K562 (cell line): ENCODE results near the gene GGPS1. TPM values are rescaled to one million over a fixed set of nuclear protein-coding genes. Genes with fewer than 3 reads are reported as not detected.

Experiments
- ATF1 ChIP-seq, 2 experiments: fragments of 450-650 bp in 1 of 2; IDR thresholded peaks; 2 replicates each; pipeline ENCODE4 v1.6.1; 2016; ENCODE audit warnings: missing compliant biosample characterization in 1 of 2, missing genetic modification characterization in 1 of 2
- CHD4 ChIP-seq: fragments of 200-600 bp; sonication (generic); IDR thresholded peaks from 3 replicates; pipeline ENCODE4 v1.6.1; 2012; ENCODE audit warnings: low read depth, mild to moderate bottlenecking, mixed read lengths, low read length, inconsistent platforms; ENCODE audit not compliant: insufficient read depth, insufficient replicate concordance, poor library complexity, severe bottlenecking
- CREM ChIP-seq: IDR thresholded peaks from 2 replicates; pipeline ENCODE4 v1.6.1; 2014; ENCODE audit warnings: antibody characterized with exemption, low read depth
- CXXC5 ChIP-seq: fragments of 250-450 bp; sonication (Bioruptor Pico); IDR thresholded peaks from 2 replicates; pipeline ENCODE4 v1.8.0; 2022; ENCODE audit warnings: inconsistent platforms, mild to moderate bottlenecking, moderate library complexity
- DPF2 ChIP-seq: fragments of 450-650 bp; IDR thresholded peaks from 2 replicates; pipeline ENCODE4 v1.6.1; 2016
- E2F3 ChIP-seq: fragments of 250-450 bp; sonication (Bioruptor Pico); IDR thresholded peaks from 2 replicates; pipeline ENCODE4 v1.4.0; 2020; ENCODE audit warnings: mild to moderate bottlenecking
- ELF1 ChIP-seq: fragments of 200-800 bp; sonication (Bioruptor generic); IDR thresholded peaks from 2 replicates; pipeline ENCODE4 v1.6.1; 2016; ENCODE audit warnings: missing genetic modification characterization, missing compliant biosample characterization
- HDAC3 ChIP-seq: fragments of 450-650 bp; IDR thresholded peaks from 2 replicates; pipeline ENCODE4 v1.6.1; 2018; ENCODE audit warnings: borderline replicate concordance, mild to moderate bottlenecking, moderate library complexity; ENCODE audit not compliant: partially characterized antibody
- HES1 ChIP-seq: fragments of 450-650 bp; IDR thresholded peaks from 2 replicates; pipeline ENCODE4 v1.6.1; 2016; ENCODE audit warnings: low read depth, mild to moderate bottlenecking, moderate library complexity
- MBD2 ChIP-seq: sonication (generic); IDR thresholded peaks from 2 replicates; pipeline ENCODE4 v1.6.1; 2016; ENCODE audit warnings: low read depth, borderline replicate concordance
- MECOM ChIP-seq: fragments of 250-450 bp; sonication (Bioruptor Pico); IDR thresholded peaks from 2 replicates; pipeline ENCODE4 v1.8.0; 2022; ENCODE audit warnings: inconsistent platforms
- MTA2 ChIP-seq: fragments of 450-650 bp; IDR thresholded peaks from 2 replicates; pipeline ENCODE4 v1.6.1; 2016; ENCODE audit warnings: low read depth
- NEUROD1 ChIP-seq: fragments of 150-350 bp; IDR thresholded peaks from 2 replicates; pipeline ENCODE4 v1.6.1; 2014; ENCODE audit warnings: borderline replicate concordance, low read length, low read depth; ENCODE audit not compliant: partially characterized antibody
- PHTF2 ChIP-seq: fragments of 250-450 bp; sonication (Bioruptor Pico); IDR thresholded peaks from 2 replicates; pipeline ENCODE4 v1.5.0; 2021; ENCODE audit warnings: mild to moderate bottlenecking
- PRMT5 ChIP-seq: sonication (generic); formaldehyde crosslinking; IDR thresholded peaks from 2 replicates; pipeline ENCODE4 v1.5.0; 2020; ENCODE audit warnings: missing genetic modification reagents
- PTRF ChIP-seq: fragments of 450-650 bp; IDR thresholded peaks from 2 replicates; pipeline ENCODE4 v1.6.1; 2016; ENCODE audit warnings: mild to moderate bottlenecking, missing genetic modification characterization, missing compliant biosample characterization
- SETDB1 ChIP-seq: IDR thresholded peaks from one replicate; pipeline ENCODE4 v1.6.1; 2012; ENCODE audit warnings: low read length, control low read depth, inconsistent platforms
- SMAD4 ChIP-seq: fragments of 250-450 bp; sonication (Bioruptor Pico); conservative IDR thresholded peaks from 2 replicates; pipeline ENCODE4 v1.8.0; 2021; ENCODE audit warnings: inconsistent platforms, mild to moderate bottlenecking, moderate library complexity
- SP2 ChIP-seq: IDR thresholded peaks from 2 replicates; pipeline ENCODE4 v1.6.1; 2011; ENCODE audit warnings: mild to moderate bottlenecking, low read depth, low read length, moderate library complexity; ENCODE audit not compliant: poor library complexity, severe bottlenecking; ENCODE audit errors: extremely low read depth
- ZBTB49 ChIP-seq: sonication (generic); formaldehyde crosslinking; IDR thresholded peaks from 2 replicates; pipeline ENCODE4 v1.8.0; 2022; ENCODE audit warnings: missing genetic modification reagents, mild to moderate bottlenecking, borderline replicate concordance
- ZNF124 ChIP-seq: sonication (generic); formaldehyde crosslinking; IDR thresholded peaks from 2 replicates; pipeline ENCODE4 v1.8.1; 2022; ENCODE audit warnings: missing genetic modification reagents
- ZNF143 ChIP-seq: sonication (generic); formaldehyde crosslinking; IDR thresholded peaks from 2 replicates; pipeline ENCODE4 v1.9.0; 2022; ENCODE audit warnings: mild to moderate bottlenecking, missing genetic modification reagents
- ZNF551 ChIP-seq: fragments of 250-450 bp; sonication (Bioruptor Pico); IDR thresholded peaks from 2 replicates; pipeline ENCODE4 v1.5.0; 2021; ENCODE audit warnings: mild to moderate bottlenecking, moderate library complexity
- ZNF586 ChIP-seq: fragments of 450-650 bp; formaldehyde crosslinking; conservative IDR thresholded peaks from 2 replicates; pipeline ENCODE4 v1.4.0; 2020; ENCODE audit warnings: mild to moderate bottlenecking, moderate library complexity
- ZNF644 ChIP-seq: fragments of 200-800 bp; sonication (Bioruptor generic); IDR thresholded peaks from 2 replicates; pipeline ENCODE4 v1.6.1; 2016; ENCODE audit warnings: low read depth, missing genetic modification characterization, missing compliant biosample characterization
- ZNF707 ChIP-seq: fragments of 250-450 bp; sonication (Bioruptor Pico); conservative IDR thresholded peaks from 2 replicates; pipeline ENCODE4 v1.8.0; 2022; ENCODE audit warnings: inconsistent platforms, mild to moderate bottlenecking, moderate library complexity
- ZNF77 ChIP-seq: fragments of 250-450 bp; sonication (Bioruptor Pico); IDR thresholded peaks from 2 replicates; pipeline ENCODE4 v1.5.0; 2020
- ZSCAN29 ChIP-seq: fragments of 450-650 bp; IDR thresholded peaks from 2 replicates; pipeline ENCODE4 v1.6.1; 2017
- polyA plus RNA-seq, 8 experiments: library from polyadenylated mRNA; depleted of rRNA in 4 of 8; stranded (reverse) in 5 of 8; unstranded in 3 of 8; fragments of >200 nt; fragmentation: Nextera tagmentation in 2 of 8; fragmentation: Illumina TruSeq in 1 of 8; extraction: Ambion mirVana in 2 of 8; extraction: Trizol in 1 of 8; gene quantifications; 2 replicates each; pipeline versions ENCODE4 v1.2.1 to v1.2.3, GENCODE V29; 2011 to 2014; ENCODE audit warnings: inconsistent platforms in 1 of 8, missing spikeins in 1 of 8
- total RNA-seq, 7 experiments: library from RNA; depleted of rRNA in 6 of 7; stranded (reverse); fragments of >200 nt in 6 of 7; fragmentation: Illumina TruSeq in 2 of 7; extraction: Trizol in 2 of 7; gene quantifications; 2 replicates each; pipeline versions ENCODE4 v1.2.1 to v1.2.3, GENCODE V29; 2011 to 2021; ENCODE audit warnings: low replicate concordance in 1 of 7

The GGPS1 gene
- total and polyA plus RNA-seq, 9 of the 15 experiments (the other 6 are each of a cell fraction or from before 2014, with no cell fraction given) = 18.8 to 104 (median 56.3) TPM

GRCh38 chr1:235367000-235367908 lies 38.9 kb downstream of the GGPS1 start, which contains the start of gene TBCE (continued):
- no peak for TF ChIP-seq ZNF143
- TF ChIP-seq ELF1 (tag) = 0 out of 2 replicates have a peak, but pooled peaks have one; percentile 13
- no peak for TF ChIP-seq ZNF124 (CRISPR knock-in tag)
- TF ChIP-seq CREM = peak; percentile 80
- peak; percentile 35 for TF ChIP-seq DPF2
- 0 out of 2 replicates have a peak, but pooled peaks have one; percentile 53 for TF ChIP-seq SMAD4 (CRISPR knock-in tag)
- no peak for TF ChIP-seq CHD4
- no peak for TF ChIP-seq MECOM (CRISPR knock-in tag)
- no peak for TF ChIP-seq ATF1 (CRISPR knock-in tag; IDR thresholded peaks at IDR 0.05)
- peak; percentile 75 for TF ChIP-seq ATF1 (tag; IDR thresholded peaks at IDR 0.05)
- TF ChIP-seq HES1 = peak; percentile 47; the same call in 1 of the 2 replicates
- no peak for TF ChIP-seq PTRF (tag)
- TF ChIP-seq PHTF2 = no peak
- no peak for TF ChIP-seq E2F3 (CRISPR knock-in tag)
- no peak for TF ChIP-seq ZNF644 (tag)
- 0 out of 2 replicates have a peak, but pooled peaks have one; percentile 77 for TF ChIP-seq ZBTB49
- peak; percentile 79 for TF ChIP-seq SETDB1
- TF ChIP-seq NEUROD1 = no peak
- no peak; the same call in 1 of the 2 replicates for TF ChIP-seq MBD2
- TF ChIP-seq ZNF586 (CRISPR knock-in tag) = no peak
- no peak for TF ChIP-seq ZSCAN29
- peak; percentile 77 for TF ChIP-seq CXXC5 (CRISPR knock-in tag)
- TF ChIP-seq ZNF551 (CRISPR knock-in tag) = no peak
- no peak for TF ChIP-seq HDAC3
- no peak for TF ChIP-seq ZNF77 (CRISPR knock-in tag)
- no peak for TF ChIP-seq PRMT5 (CRISPR knock-in tag)
- no peak for TF ChIP-seq ZNF707 (CRISPR knock-in tag)
- TF ChIP-seq MTA2 = 0 out of 2 replicates have a peak, but pooled peaks have one; percentile 32
- TF ChIP-seq SP2 = peak; percentile 57
